Non-pigmented ciliary epithelial cell (primary cell): ENCODE measurements around the gene PMPCB.
"Not testable (repeated sequence)": the region's sequence is repeated elsewhere in the genome, so short reads cannot be mapped to it uniquely, and the experiment has no call there.

Source experiments
- DNase-seq: peaks from one replicate; pipeline ENCODE4 v3.0.0-alpha.2; 2010; ENCODE audit warnings: low read depth

Gene PMPCB

GRCh38 chr7:103296901-103297836 lies at the start of gene PMPCB:
PMPCB (plus strand) TSS chr7:103297435; CDS start chr7:103297460, 25 bp downstream.
- DNase-seq, result peak; percentile 59

- not testable (repeated sequence) for DNase-seq
Measured at GRCh38 chr7:103253699-103254506, 43.3 kb upstream of the PMPCB start.

- not testable (repeated sequence) for DNase-seq
Measured at GRCh38 chr7:103264054-103264453, 33.2 kb upstream of the PMPCB start.

- DNase-seq, result not testable (repeated sequence)
Measured at GRCh38 chr7:103266229-103266628, 31.0 kb upstream of the PMPCB start.

GRCh38 chr7:103273374-103273773 lies 23.9 kb upstream of the PMPCB start:
- DNase-seq, result not testable (repeated sequence)

- DNase-seq, result not testable (repeated sequence)
Measured at GRCh38 chr7:103274867-103275266, 22.4 kb upstream of the PMPCB start.

GRCh38 chr7:103278195-103278594 lies 19.0 kb upstream of the PMPCB start:
- DNase-seq, result not testable (repeated sequence)

GRCh38 chr7:103279636-103279962 lies 17.6 kb upstream of the PMPCB start:
- DNase-seq, result not testable (repeated sequence)

- DNase-seq, result not testable (repeated sequence)
Measured at GRCh38 chr7:103279963-103280802, 17.1 kb upstream of the PMPCB start.

GRCh38 chr7:103280803-103281155 lies 16.5 kb upstream of the PMPCB start:
- not testable (repeated sequence) for DNase-seq

- DNase-seq, result not testable (repeated sequence)
Measured at GRCh38 chr7:103282802-103283427, 14.3 kb upstream of the PMPCB start.

- DNase-seq, result no peak
Measured at GRCh38 chr7:103292122-103292521, 5.1 kb upstream of the PMPCB start.

- DNase-seq, result no peak
Measured at GRCh38 chr7:103293526-103293925, 3.7 kb upstream of the PMPCB start.

GRCh38 chr7:103297837-103298179 lies 573 bp downstream of the PMPCB start:
- DNase-seq, result no peak

GRCh38 chr7:103299660-103300059 lies 2.4 kb downstream of the PMPCB start:
- no peak for DNase-seq

- no peak for DNase-seq
Measured at GRCh38 chr7:103301441-103301840, 4.2 kb downstream of the PMPCB start.

- no peak for DNase-seq
Measured at GRCh38 chr7:103307503-103308231, 10.4 kb downstream of the PMPCB start.

GRCh38 chr7:103314852-103315251 lies 17.6 kb downstream of the PMPCB start:
- no peak for DNase-seq

- no peak for DNase-seq
Measured at GRCh38 chr7:103316380-103316941, 19.2 kb downstream of the PMPCB start.

- no peak for DNase-seq
Measured at GRCh38 chr7:103317009-103317408, 19.8 kb downstream of the PMPCB start.

GRCh38 chr7:103325744-103326143 lies 28.5 kb downstream of the PMPCB start:
- DNase-seq, result no peak
